Fibroblast of lung (primary cell): ENCODE measurements around the gene ANKRD65. TPM values are rescaled to one million over a fixed set of nuclear protein-coding genes. Genes with fewer than 3 reads are reported as not detected.
"Not testable (repeated sequence)": the region's sequence is repeated elsewhere in the genome, so short reads cannot be mapped to it uniquely, and the experiment has no call there.

ENCODE experiments used
- DNase-seq, 2 donors: peaks; one replicate each; pipeline versions ENCODE4 v3.0.0 to v3.0.0-alpha.2; 2010; ENCODE audit warnings: low read depth in 2 of 2
- H2AFZ ChIP-seq: 2 replicates; pipeline ENCODE4 v1.5.1; 2012; ENCODE audit warnings: low read length, control low read depth, inconsistent platforms
- H3K27ac ChIP-seq: 2 replicates; pipeline ENCODE4 v1.5.1; 2011; ENCODE audit warnings: low read length, control low read depth; ENCODE audit not compliant: insufficient read depth
- H3K27me3 ChIP-seq: 2 replicates; pipeline ENCODE4 v1.5.1; 2011; ENCODE audit warnings: mild to moderate bottlenecking, low read length; ENCODE audit not compliant: control insufficient read depth, insufficient read depth
- H3K36me3 ChIP-seq: 2 replicates; pipeline ENCODE4 v1.5.1; 2011; ENCODE audit warnings: low read length; ENCODE audit not compliant: control insufficient read depth, insufficient read depth
- H3K4me1 ChIP-seq: 2 replicates; pipeline ENCODE4 v1.5.1; 2011; ENCODE audit warnings: low read length; ENCODE audit not compliant: control insufficient read depth, insufficient read depth; ENCODE audit errors: extremely low read depth
- H3K4me2 ChIP-seq: 2 replicates; pipeline ENCODE4 v1.5.1; 2011; ENCODE audit warnings: low read length, control low read depth; ENCODE audit not compliant: insufficient read depth; ENCODE audit errors: extremely low read depth
- H3K4me3 ChIP-seq, 4 experiments: fragments of 200-600 bp in 1 of 4; sonication (generic) in 1 of 4; replicated peaks in 1 of 4; 2 replicates each; pipeline ENCODE4 v1.5.1; 2011 to 2016; ENCODE audit warnings: low read length in 4 of 4, low read depth in 3 of 4, mild to moderate bottlenecking in 3 of 4, control low read depth in 2 of 4, inconsistent platforms in 1 of 4, mixed read lengths in 1 of 4; ENCODE audit not compliant: insufficient read depth in 1 of 4; ENCODE audit errors: control extremely low read depth in 1 of 4
- H3K79me2 ChIP-seq: 2 replicates; pipeline ENCODE4 v1.5.1; 2012; ENCODE audit warnings: mild to moderate bottlenecking, low read length, inconsistent platforms; ENCODE audit not compliant: control insufficient read depth, insufficient read depth
- H3K9ac ChIP-seq: 2 replicates; pipeline ENCODE4 v1.5.1; 2011; ENCODE audit warnings: mild to moderate bottlenecking, low read length, control low read depth; ENCODE audit not compliant: insufficient read depth
- H3K9me3 ChIP-seq: 2 replicates; pipeline ENCODE4 v1.5.1; 2012; ENCODE audit warnings: low read depth, low read length; ENCODE audit not compliant: control insufficient read depth, insufficient read depth
- H4K20me1 ChIP-seq: 2 replicates; pipeline ENCODE4 v1.5.1; 2011; ENCODE audit warnings: low read length; ENCODE audit not compliant: control insufficient read depth, insufficient read depth; ENCODE audit errors: extremely low read depth
- EZH2 ChIP-seq: IDR thresholded peaks from 2 replicates; pipeline ENCODE4 v1.5.1; 2012; ENCODE audit warnings: low read length, control low read depth, mild to moderate bottlenecking; ENCODE audit errors: missing control alignments
- polyA plus RNA-seq, 2 donors: library from polyadenylated mRNA; depleted of rRNA in 1 of 2; stranded (reverse) in 1 of 2; unstranded in 1 of 2; fragments of >200 nt; gene quantifications; 2 replicates each; pipeline ENCODE4 v1.2.1, GENCODE V29; 2011 to 2012; ENCODE audit warnings: missing spikeins in 1 of 2
- total RNA-seq: library from RNA; depleted of rRNA; stranded (reverse); fragments of >200 nt; gene quantifications from 2 replicates; pipeline ENCODE4 v1.2.1, GENCODE V29; 2014
- TF ChIP-seq, protein P1 (sequence below), 2 donors: IDR thresholded peaks in 1 of 2; conservative IDR thresholded peaks in 1 of 2; 1 replicate in 1 of 2; 2 replicates in 1 of 2; pipeline ENCODE4 v1.5.1; 2011 to 2012; ENCODE audit warnings: low read length in 2 of 2, control low read depth in 1 of 2, inconsistent platforms in 1 of 2, low read depth in 1 of 2, mild to moderate bottlenecking in 1 of 2

ANKRD65 gene
- total and polyA plus RNA-seq, 2 donors (not counting 1 experiment from before 2014, with no cell fraction given): 0.84 to 2.0 TPM

GRCh38 chr1:1449099-1449739 is 28.1 kb upstream of the ANKRD65 start, which contains the start of gene ATAD3C:
Gene ATAD3C (plus strand): TSS chr1:1449689. CDS start chr1:1450684, 995 bp downstream.
- H2AFZ ChIP-seq: no peak within 1 kb of the TSS
- H3K9me3 ChIP-seq: no peaks in the 10 kb centered on the region
- no peak for TF ChIP-seq EZH2
- TF ChIP-seq, protein P1, sequence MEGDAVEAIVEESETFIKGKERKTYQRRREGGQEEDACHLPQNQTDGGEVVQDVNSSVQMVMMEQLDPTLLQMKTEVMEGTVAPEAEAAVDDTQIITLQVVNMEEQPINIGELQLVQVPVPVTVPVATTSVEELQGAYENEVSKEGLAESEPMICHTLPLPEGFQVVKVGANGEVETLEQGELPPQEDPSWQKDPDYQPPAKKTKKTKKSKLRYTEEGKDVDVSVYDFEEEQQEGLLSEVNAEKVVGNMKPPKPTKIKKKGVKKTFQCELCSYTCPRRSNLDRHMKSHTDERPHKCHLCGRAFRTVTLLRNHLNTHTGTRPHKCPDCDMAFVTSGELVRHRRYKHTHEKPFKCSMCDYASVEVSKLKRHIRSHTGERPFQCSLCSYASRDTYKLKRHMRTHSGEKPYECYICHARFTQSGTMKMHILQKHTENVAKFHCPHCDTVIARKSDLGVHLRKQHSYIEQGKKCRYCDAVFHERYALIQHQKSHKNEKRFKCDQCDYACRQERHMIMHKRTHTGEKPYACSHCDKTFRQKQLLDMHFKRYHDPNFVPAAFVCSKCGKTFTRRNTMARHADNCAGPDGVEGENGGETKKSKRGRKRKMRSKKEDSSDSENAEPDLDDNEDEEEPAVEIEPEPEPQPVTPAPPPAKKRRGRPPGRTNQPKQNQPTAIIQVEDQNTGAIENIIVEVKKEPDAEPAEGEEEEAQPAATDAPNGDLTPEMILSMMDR (conservative IDR thresholded peaks at IDR 0.05 in 1 of 2, IDR thresholded peaks at IDR 0.05 in 1 of 2; ENCODE audit: low read depth in 1 of 2, low read length in 2 of 2): no peak
- H3K27me3 ChIP-seq: no peaks in the 10 kb centered on the region
- no peaks in the 10 kb centered on the region for H4K20me1 ChIP-seq
- H3K79me2 ChIP-seq: no peaks in the 10 kb centered on the region
- H3K36me3 ChIP-seq: no peaks in the 10 kb centered on the region
- no peak within 1 kb of the TSS for H3K4me2 ChIP-seq
- H3K4me1 ChIP-seq: no peaks in the 10 kb centered on the region
- H3K9ac ChIP-seq: no peak within 1 kb of the TSS
- no peak within 1 kb of the TSS for H3K4me3 ChIP-seq
- no peak for DNase-seq
- no peak within 1 kb of the TSS for H3K27ac ChIP-seq

DNA sequence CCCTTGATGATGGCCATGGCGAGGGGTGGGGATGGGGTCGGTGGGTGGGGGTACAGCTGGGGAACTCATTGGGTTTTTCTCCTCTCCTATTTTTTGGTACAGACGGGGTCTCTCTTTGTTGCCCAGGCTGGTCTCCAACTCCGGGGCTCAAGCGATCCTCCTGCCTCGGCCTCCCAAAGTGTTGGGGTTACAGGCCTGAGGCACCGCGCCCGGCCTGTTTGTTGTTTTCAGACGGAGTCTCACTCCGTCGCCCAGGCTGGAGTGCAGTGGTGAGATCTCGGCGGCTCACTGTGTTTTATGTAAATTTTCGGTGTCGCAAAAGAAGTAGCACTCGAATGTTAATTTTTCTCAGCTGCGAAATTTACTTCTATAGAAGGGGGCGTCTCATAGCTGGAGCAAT is 25.6 kb upstream of the ANKRD65 start:
- not testable (repeated sequence) for H4K20me1 ChIP-seq, H3K4me1 ChIP-seq, H3K9ac ChIP-seq, H3K9me3 ChIP-seq, H3K4me3 ChIP-seq, H3K36me3 ChIP-seq, H3K27ac ChIP-seq, H3K79me2 ChIP-seq, H3K27me3 ChIP-seq, H2AFZ ChIP-seq, DNase-seq, H3K4me2 ChIP-seq

- H3K4me2 ChIP-seq: no peak overlapping the region
- no peak overlapping the region for H2AFZ ChIP-seq
- DNase-seq: no peak
- TF ChIP-seq, protein P1 (conservative IDR thresholded peaks at IDR 0.05 in 1 of 2, IDR thresholded peaks at IDR 0.05 in 1 of 2; ENCODE audit: low read depth in 1 of 2, low read length in 2 of 2): no peak
- TF ChIP-seq EZH2: no peak
- H4K20me1 ChIP-seq: no peaks in the 10 kb centered on the region
- no peaks in the 10 kb centered on the region for H3K4me1 ChIP-seq
- H3K27me3 ChIP-seq: no peaks in the 10 kb centered on the region
- H3K36me3 ChIP-seq: no peaks in the 10 kb centered on the region
- no peaks in the 10 kb centered on the region for H3K79me2 ChIP-seq
- no peak overlapping the region for H3K27ac ChIP-seq
- H3K9me3 ChIP-seq: no peaks in the 10 kb centered on the region
- H3K9ac ChIP-seq: no peak overlapping the region
- no peak overlapping the region for H3K4me3 ChIP-seq
Observed at GRCh38 chr1:1442069-1442770, 21.1 kb upstream of the ANKRD65 start.
